Activated CD8-positive, alpha-beta memory T cell treated with anti-CD3 and anti-CD28 coated beads, Interleukin-2, amount 50 U/mL, for 24 hours (primary cell): ENCODE measurements around the gene UQCC2.

ENCODE experiments used
- DNase-seq: peaks from one replicate; pipeline ENCODE4 v3.0.0-alpha.2; 2020; ENCODE audit errors: extremely low read depth

UQCC2 gene

GRCh38 chr6:33707771-33708170, 3.7 kb downstream of the UQCC2 start:
- DNase-seq: no peak

- DNase-seq: no peak
Measured at GRCh38 chr6:33705955-33706725, 5.4 kb downstream of the UQCC2 start.

- no peak for DNase-seq
Measured at GRCh38 chr6:33705268-33705885, 6.1 kb downstream of the UQCC2 start.

- DNase-seq: no peak
Measured at GRCh38 chr6:33704215-33705066, 7.1 kb downstream of the UQCC2 start.

- no peak for DNase-seq
Measured at GRCh38 chr6:33702345-33702977, 9.0 kb downstream of the UQCC2 start.

- peak; percentile 53 for DNase-seq
Measured at GRCh38 chr6:33700391-33701050, 11.0 kb downstream of the UQCC2 start.

- no peak for DNase-seq
Measured at GRCh38 chr6:33699739-33700138, 11.8 kb downstream of the UQCC2 start.

GRCh38 chr6:33699131-33699530, 12.4 kb downstream of the UQCC2 start:
- DNase-seq: no peak

GRCh38 chr6:33698494-33698893, 13.0 kb downstream of the UQCC2 start:
- DNase-seq: no peak

- DNase-seq: no peak
Measured at GRCh38 chr6:33697845-33698244, 13.7 kb downstream of the UQCC2 start.

GRCh38 chr6:33696548-33697518, 14.7 kb downstream of the UQCC2 start:
- DNase-seq: no peak

- DNase-seq: no peak
Measured at GRCh38 chr6:33696076-33696475, 15.4 kb downstream of the UQCC2 start.

GRCh38 chr6:33695451-33695887, 16.0 kb downstream of the UQCC2 start:
- DNase-seq: no peak

- no peak for DNase-seq
Measured at GRCh38 chr6:33694977-33695376, 16.5 kb downstream of the UQCC2 start.

GRCh38 chr6:33694401-33694931, 17.0 kb downstream of the UQCC2 start:
- peak; percentile 66 for DNase-seq

GRCh38 chr6:33693186-33694105, 18.1 kb downstream of the UQCC2 start:
- no peak for DNase-seq

GRCh38 chr6:33692760-33693158, 18.7 kb downstream of the UQCC2 start:
- peak; percentile 28 for DNase-seq

- DNase-seq: no peak
Measured at GRCh38 chr6:33692078-33692759, 19.3 kb downstream of the UQCC2 start.
